ENCODE data around the gene XRCC4. TPM values are rescaled to one million over a fixed set of nuclear protein-coding genes. Genes with fewer than 3 reads are reported as not detected.

The XRCC4 gene
- total RNA-seq, 1 donor, result 36.5 TPM

DNA sequence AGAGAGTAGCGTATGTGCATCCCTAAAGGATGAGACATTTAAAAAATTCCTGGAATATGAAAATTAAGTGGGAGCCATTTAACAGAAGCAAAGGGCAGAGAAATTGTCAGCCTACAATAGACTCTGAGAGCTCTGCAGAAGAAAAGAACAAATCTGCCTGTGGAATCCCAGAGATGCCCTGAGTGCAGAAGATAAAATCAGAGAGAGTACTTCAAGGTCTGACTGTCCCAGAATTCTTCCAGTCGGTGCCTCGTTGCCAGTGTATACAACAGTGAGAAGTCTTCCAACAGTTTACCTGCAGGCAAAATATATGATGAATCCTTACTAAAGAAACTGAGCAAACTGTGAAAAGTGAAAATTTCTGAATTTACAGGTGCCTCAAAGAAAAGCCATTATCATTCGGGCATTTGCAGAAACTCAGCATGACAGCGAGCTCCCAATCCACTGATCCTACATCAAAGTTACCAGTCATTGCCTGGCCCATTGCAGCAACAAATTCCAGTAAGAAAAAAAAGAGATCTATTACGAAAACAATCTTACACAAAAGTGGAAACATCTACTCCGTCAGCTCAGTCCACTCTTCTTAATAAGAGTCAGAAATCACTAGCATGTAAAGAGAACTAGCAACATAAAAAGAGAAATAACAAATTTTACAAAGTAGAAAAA, 301.4 kb downstream of the XRCC4 start:
- H3K4me3 ChIP-seq (ENCODE audit: low read depth, low read length), result no peak overlapping the region
- TF ChIP-seq, protein P1, sequence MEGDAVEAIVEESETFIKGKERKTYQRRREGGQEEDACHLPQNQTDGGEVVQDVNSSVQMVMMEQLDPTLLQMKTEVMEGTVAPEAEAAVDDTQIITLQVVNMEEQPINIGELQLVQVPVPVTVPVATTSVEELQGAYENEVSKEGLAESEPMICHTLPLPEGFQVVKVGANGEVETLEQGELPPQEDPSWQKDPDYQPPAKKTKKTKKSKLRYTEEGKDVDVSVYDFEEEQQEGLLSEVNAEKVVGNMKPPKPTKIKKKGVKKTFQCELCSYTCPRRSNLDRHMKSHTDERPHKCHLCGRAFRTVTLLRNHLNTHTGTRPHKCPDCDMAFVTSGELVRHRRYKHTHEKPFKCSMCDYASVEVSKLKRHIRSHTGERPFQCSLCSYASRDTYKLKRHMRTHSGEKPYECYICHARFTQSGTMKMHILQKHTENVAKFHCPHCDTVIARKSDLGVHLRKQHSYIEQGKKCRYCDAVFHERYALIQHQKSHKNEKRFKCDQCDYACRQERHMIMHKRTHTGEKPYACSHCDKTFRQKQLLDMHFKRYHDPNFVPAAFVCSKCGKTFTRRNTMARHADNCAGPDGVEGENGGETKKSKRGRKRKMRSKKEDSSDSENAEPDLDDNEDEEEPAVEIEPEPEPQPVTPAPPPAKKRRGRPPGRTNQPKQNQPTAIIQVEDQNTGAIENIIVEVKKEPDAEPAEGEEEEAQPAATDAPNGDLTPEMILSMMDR (IDR thresholded peaks at IDR 0.05; ENCODE audit: insufficient read depth, low read length), result no peak
- no peak for DNase-seq (ENCODE audit: low read depth)

DNA sequence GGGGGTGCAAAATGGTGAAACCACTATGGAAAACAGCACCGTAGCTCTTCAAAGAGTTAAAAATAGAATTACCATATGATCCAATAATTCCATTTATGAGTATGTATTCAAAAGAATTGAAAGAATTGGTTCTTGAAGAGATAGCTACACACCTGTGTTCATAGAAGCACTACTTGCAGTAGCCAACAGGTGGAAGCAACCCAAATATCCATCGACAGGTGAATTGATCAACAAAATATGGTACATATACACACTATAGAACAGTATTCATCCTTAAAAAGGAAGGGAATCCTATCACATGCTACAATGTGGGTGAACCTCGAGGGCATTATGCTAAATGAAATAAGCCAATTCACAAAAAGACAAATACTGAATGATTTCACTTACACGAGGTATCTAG, 308.5 kb downstream of the XRCC4 start:
- DNase-seq (ENCODE audit: low read depth), result no peak
- TF ChIP-seq, protein P1 (IDR thresholded peaks at IDR 0.05; ENCODE audit: insufficient read depth, low read length), result no peak
- H3K4me3 ChIP-seq (ENCODE audit: low read depth, low read length), result no peak overlapping the region

DNA sequence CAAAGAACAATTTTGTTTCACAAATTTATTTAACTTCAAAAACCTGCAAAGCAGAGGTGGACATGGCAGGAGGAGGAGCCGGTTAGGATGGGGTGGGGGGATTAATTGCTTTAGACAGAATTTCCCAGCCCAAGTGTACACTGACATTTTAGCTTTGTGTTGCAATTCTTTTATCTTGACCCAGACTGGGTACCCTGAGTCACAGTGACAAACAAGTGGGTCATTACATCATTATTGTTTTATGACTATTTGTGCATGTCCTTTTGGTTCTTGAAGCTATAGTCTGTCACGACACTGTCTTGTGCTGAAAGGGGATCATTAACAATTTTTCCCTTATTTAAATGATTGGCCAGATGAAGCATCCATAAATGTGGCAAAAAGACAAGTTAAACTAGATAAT, 309.7 kb downstream of the XRCC4 start:
- H3K4me3 ChIP-seq (ENCODE audit: low read depth, low read length), result no peak overlapping the region
- TF ChIP-seq, protein P1 (IDR thresholded peaks at IDR 0.05; ENCODE audit: insufficient read depth, low read length), result no peak
- DNase-seq (ENCODE audit: low read depth), result no peak

DNA sequence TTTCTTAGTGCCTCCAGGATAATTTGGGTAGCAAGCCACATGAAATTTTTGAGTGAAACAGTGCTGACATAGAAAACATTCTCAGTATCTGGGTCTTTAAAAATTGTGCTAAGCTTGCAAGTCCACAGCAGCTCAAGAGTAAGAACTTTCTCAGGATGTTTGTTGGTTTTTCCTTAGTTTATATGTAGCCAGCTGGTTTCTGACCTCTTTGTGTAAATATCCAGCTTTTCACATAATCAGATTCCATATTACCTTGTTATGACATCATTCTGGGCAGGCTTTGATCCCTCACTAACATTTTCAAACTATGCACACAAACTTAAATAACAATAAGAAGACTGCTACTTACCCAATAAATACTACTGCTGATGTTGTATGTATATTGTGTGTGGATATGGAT, 311.3 kb downstream of the XRCC4 start:
- peak; percentile 9 for DNase-seq (ENCODE audit: low read depth)
- TF ChIP-seq, protein P1 (IDR thresholded peaks at IDR 0.05; ENCODE audit: insufficient read depth, low read length), result no peak
- no peak overlapping the region for H3K4me3 ChIP-seq (ENCODE audit: low read depth, low read length)

DNA sequence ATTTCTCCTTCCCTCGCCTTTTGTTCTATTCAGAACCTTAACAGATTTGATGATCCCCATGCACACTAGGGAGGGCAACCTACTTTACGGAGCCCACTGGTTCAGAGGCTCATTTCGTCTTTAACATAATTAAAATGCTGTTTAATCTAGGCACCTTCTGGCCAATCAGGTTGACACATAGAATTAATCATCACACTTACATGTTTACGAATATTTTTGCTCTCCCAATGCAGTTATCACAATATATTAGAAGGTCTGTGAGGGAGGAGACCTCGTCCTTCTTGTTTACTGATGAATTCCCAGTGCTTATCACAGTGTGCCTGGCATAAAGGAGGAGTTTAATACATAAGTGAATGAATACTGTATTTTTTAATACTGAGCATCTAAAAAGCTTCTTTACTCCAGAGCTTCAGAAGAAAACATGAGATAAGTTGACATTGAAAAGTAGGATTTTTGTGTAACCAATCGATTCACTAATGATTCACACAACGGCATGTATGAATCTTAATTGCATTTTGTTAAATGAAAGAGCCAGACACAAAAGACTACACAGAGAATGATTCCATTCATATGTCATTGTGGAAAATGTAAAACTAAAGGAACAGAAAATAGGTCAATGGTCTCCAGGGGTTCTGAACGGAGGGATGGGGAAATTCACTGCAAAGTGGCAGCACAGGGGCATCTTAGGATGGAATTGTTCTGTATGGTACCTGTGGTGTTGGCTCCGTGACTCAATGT, 315.6 kb downstream of the XRCC4 start:
- no peak overlapping the region for H3K4me3 ChIP-seq (ENCODE audit: low read depth, low read length)
- no peak for DNase-seq (ENCODE audit: low read depth)
- TF ChIP-seq, protein P1 (IDR thresholded peaks at IDR 0.05; ENCODE audit: insufficient read depth, low read length), result no peak

DNA sequence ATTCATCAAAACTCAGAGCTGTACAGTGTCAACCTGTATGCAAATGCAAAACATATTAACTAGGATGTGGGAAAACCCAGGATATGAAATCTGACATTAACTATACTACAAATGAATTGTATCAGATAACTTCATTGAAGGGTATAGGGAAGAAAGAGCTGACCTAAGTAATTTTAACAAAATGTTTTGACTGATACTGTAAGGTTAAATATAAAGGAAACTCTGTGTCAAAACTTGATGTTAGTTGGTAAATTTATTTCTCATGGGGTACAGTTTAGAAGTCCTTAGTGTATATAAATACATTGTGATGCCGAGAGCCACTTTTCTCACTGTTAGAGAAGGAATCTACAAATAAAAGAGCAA, 316.1 kb downstream of the XRCC4 start:
- TF ChIP-seq, protein P1 (IDR thresholded peaks at IDR 0.05; ENCODE audit: insufficient read depth, low read length), result no peak
- no peak overlapping the region for H3K4me3 ChIP-seq (ENCODE audit: low read depth, low read length)
- no peak for DNase-seq (ENCODE audit: low read depth)

All from fibroblast of the aortic adventitia (primary cell).